ENCODE data around the gene PCED1A.

DNA sequence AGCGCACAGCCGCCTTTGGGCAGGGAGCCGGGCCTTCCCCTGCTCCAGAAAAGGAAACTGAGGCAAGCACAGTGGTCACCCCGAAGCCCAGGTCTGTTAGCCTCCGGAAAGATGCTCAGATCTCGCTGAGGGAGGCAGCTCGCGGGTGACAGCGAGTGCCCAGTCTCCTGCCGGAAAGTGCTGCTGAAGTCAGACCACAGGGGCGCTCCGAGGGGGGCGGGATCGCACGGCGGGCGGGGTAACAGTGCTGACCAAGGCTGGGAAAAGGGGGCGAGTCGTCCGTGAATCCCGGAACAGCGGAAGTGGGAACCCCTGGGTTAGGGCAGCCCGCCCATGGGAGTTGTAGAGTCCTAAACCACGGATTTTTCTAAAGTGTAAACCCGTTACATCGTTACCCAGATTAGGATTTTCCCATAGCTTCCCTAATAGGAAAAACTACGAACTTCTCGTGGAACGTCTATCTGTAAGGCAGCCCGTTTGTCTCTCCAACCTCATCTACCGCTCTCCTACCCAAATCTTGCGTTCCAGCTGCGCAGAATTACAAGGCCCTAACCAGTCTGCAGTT, 594 bp upstream of the PCED1A start:
- TF ChIP-seq, protein P1, sequence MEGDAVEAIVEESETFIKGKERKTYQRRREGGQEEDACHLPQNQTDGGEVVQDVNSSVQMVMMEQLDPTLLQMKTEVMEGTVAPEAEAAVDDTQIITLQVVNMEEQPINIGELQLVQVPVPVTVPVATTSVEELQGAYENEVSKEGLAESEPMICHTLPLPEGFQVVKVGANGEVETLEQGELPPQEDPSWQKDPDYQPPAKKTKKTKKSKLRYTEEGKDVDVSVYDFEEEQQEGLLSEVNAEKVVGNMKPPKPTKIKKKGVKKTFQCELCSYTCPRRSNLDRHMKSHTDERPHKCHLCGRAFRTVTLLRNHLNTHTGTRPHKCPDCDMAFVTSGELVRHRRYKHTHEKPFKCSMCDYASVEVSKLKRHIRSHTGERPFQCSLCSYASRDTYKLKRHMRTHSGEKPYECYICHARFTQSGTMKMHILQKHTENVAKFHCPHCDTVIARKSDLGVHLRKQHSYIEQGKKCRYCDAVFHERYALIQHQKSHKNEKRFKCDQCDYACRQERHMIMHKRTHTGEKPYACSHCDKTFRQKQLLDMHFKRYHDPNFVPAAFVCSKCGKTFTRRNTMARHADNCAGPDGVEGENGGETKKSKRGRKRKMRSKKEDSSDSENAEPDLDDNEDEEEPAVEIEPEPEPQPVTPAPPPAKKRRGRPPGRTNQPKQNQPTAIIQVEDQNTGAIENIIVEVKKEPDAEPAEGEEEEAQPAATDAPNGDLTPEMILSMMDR (IDR thresholded peaks at IDR 0.05; ENCODE audit: low read depth, low read length, poor library complexity, severe bottlenecking) = no peak
- no peak for TF ChIP-seq EZH2phosphoT487 (IDR thresholded peaks at IDR 0.05; ENCODE audit: borderline replicate concordance, low read length)

Measured in DOHH2 (cell line).